ENCODE measurements around the gene TM4SF18.

The TM4SF18 gene

GRCh38 chr3:149377408-149378364, 44.2 kb upstream of the TM4SF18 start, which contains the start of gene TM4SF1:
TSS of gene TM4SF1 (minus strand) at chr3:149377649. CDS start at chr3:149377547, 102 bp downstream.
- DNase-seq (ENCODE audit: extremely low spot score) = no peak
- no peak for TF ChIP-seq CTCF (IDR thresholded peaks at IDR 0.05; ENCODE audit: control extremely low read depth, extremely low read depth, low read depth, missing control alignments)
- ChIA-PET CTCF (no interaction called here), POLR2A (no interaction called here)

GRCh38 chr3:149376718-149377407, 43.4 kb upstream of the TM4SF18 start:
- ChIA-PET CTCF (interaction anchor here (1.1 kb wide), 1 partner anchor 110 kb away, joined by 3 read pairs; no protein-coding TSS in a partner anchor), POLR2A (no interaction called here)
- DNase-seq (ENCODE audit: extremely low spot score) = no peak
- no peak for TF ChIP-seq CTCF (IDR thresholded peaks at IDR 0.05; ENCODE audit: control extremely low read depth, extremely low read depth, low read depth, missing control alignments)

- ChIA-PET CTCF (interaction anchor here (1.1 kb wide), 1 partner anchor 111 kb away, joined by 3 read pairs; no protein-coding TSS in a partner anchor), POLR2A (no interaction called here)
- no peak for DNase-seq (ENCODE audit: extremely low spot score)
- no peak for TF ChIP-seq CTCF (IDR thresholded peaks at IDR 0.05; ENCODE audit: control extremely low read depth, extremely low read depth, low read depth, missing control alignments)
Measured at GRCh38 chr3:149375501-149376196, 42.2 kb upstream of the TM4SF18 start.

GRCh38 chr3:149374793-149375500, 41.5 kb upstream of the TM4SF18 start:
- POLR2A ChIA-PET = no interaction called here
- DNase-seq (ENCODE audit: extremely low spot score) = no peak
- no peak for TF ChIP-seq CTCF (IDR thresholded peaks at IDR 0.05; ENCODE audit: control extremely low read depth, extremely low read depth, low read depth, missing control alignments)
- CTCF ChIA-PET = no interaction called here

GRCh38 chr3:149374391-149374790, 41.0 kb upstream of the TM4SF18 start:
- no peak for DNase-seq (ENCODE audit: extremely low spot score)
- ChIA-PET CTCF (interaction anchor here (1.3 to 2.6 kb wide), 3 partner anchors 18 to 23 kb away, joined by 3 to 8 read pairs (median 5); no protein-coding TSS in a partner anchor), POLR2A (no interaction called here)
- no peak for TF ChIP-seq CTCF (IDR thresholded peaks at IDR 0.05; ENCODE audit: control extremely low read depth, extremely low read depth, low read depth, missing control alignments)
